ENCODE results near the gene SLC18A2.

Gene SLC18A2

GRCh38 chr10:117237401-117237991, 3.4 kb upstream of the SLC18A2 start:
- no peak overlapping the region for H3K4me3 ChIP-seq (ENCODE audit: low read depth, low read length)
- H3K27me3 ChIP-seq (ENCODE audit: control insufficient read depth, insufficient read depth, low read length): peaks cover 63% of the 10 kb centered on the region
- H3K27ac ChIP-seq (ENCODE audit: low read depth, low read length): no peak overlapping the region
- H3K9ac ChIP-seq (ENCODE audit: low read length): no peak overlapping the region
- H3K36me3 ChIP-seq (ENCODE audit: control insufficient read depth, insufficient read depth, low read length): no peaks in the 10 kb centered on the region
- H3K4me1 ChIP-seq (ENCODE audit: control insufficient read depth, insufficient read depth, low read length): no peaks in the 10 kb centered on the region; the same call in 1 of the 2 replicates
- H3K9me3 ChIP-seq (ENCODE audit: control insufficient read depth, insufficient read depth, low read depth, low read length): no peaks in the 10 kb centered on the region

- no peaks in the 10 kb centered on the region for H3K36me3 ChIP-seq (ENCODE audit: control insufficient read depth, insufficient read depth, low read length)
- H3K9ac ChIP-seq (ENCODE audit: low read length): no peak overlapping the region
- H3K9me3 ChIP-seq (ENCODE audit: control insufficient read depth, insufficient read depth, low read depth, low read length): no peaks in the 10 kb centered on the region
- H3K27me3 ChIP-seq (ENCODE audit: control insufficient read depth, insufficient read depth, low read length): peaks cover 73% of the 10 kb centered on the region
- H3K4me3 ChIP-seq (ENCODE audit: low read depth, low read length): no peak overlapping the region
- H3K4me1 ChIP-seq (ENCODE audit: control insufficient read depth, insufficient read depth, low read length): no peaks in the 10 kb centered on the region; the same call in 1 of the 2 replicates
- no peak overlapping the region for H3K27ac ChIP-seq (ENCODE audit: low read depth, low read length)
Observed at GRCh38 chr10:117239051-117239450, 1.9 kb upstream of the SLC18A2 start.

- H3K9me3 ChIP-seq (ENCODE audit: control insufficient read depth, insufficient read depth, low read depth, low read length): no peaks in the 10 kb centered on the region
- H3K27me3 ChIP-seq (ENCODE audit: control insufficient read depth, insufficient read depth, low read length): peaks cover 81% of the 10 kb centered on the region
- peak overlapping the region; percentile 66 for H3K4me3 ChIP-seq (ENCODE audit: low read depth, low read length)
- H3K36me3 ChIP-seq (ENCODE audit: control insufficient read depth, insufficient read depth, low read length): no peaks in the 10 kb centered on the region
- no peaks in the 10 kb centered on the region; the same call in 1 of the 2 replicates for H3K4me1 ChIP-seq (ENCODE audit: control insufficient read depth, insufficient read depth, low read length)
- no peak overlapping the region for H3K27ac ChIP-seq (ENCODE audit: low read depth, low read length)
- H3K9ac ChIP-seq (ENCODE audit: low read length): no peak overlapping the region
Observed at GRCh38 chr10:117239721-117240620, 943 bp upstream of the SLC18A2 start.

GRCh38 chr10:117241541-117242462, 888 bp downstream of the SLC18A2 start:
- H3K9me3 ChIP-seq (ENCODE audit: control insufficient read depth, insufficient read depth, low read depth, low read length): no peaks in the 10 kb centered on the region
- peak overlapping the region; percentile 66 for H3K4me3 ChIP-seq (ENCODE audit: low read depth, low read length)
- H3K27me3 ChIP-seq (ENCODE audit: control insufficient read depth, insufficient read depth, low read length): peaks cover 73% of the 10 kb centered on the region
- H3K27ac ChIP-seq (ENCODE audit: low read depth, low read length): no peak overlapping the region
- no peak overlapping the region for H3K9ac ChIP-seq (ENCODE audit: low read length)
- H3K36me3 ChIP-seq (ENCODE audit: control insufficient read depth, insufficient read depth, low read length): no peaks in the 10 kb centered on the region
- H3K4me1 ChIP-seq (ENCODE audit: control insufficient read depth, insufficient read depth, low read length): no peaks in the 10 kb centered on the region; the same call in 1 of the 2 replicates

- peaks cover 79% of the 10 kb centered on the region for H3K27me3 ChIP-seq (ENCODE audit: control insufficient read depth, insufficient read depth, low read length)
- H3K9me3 ChIP-seq (ENCODE audit: control insufficient read depth, insufficient read depth, low read depth, low read length): no peaks in the 10 kb centered on the region
- no peak overlapping the region for H3K9ac ChIP-seq (ENCODE audit: low read length)
Observed at GRCh38 chr10:117242463-117242832, 1.5 kb downstream of the SLC18A2 start.

GRCh38 chr10:117246997-117247671, 6.2 kb downstream of the SLC18A2 start:
- Histone ChIP-seq H3K9ac (ENCODE audit: low read length) (no peak overlapping the region), H3K27ac (ENCODE audit: low read depth, low read length) (no peak overlapping the region), H3K27me3 (ENCODE audit: control insufficient read depth, insufficient read depth, low read length) (peaks cover 44% of the 10 kb centered on the region), H3K4me1 (ENCODE audit: control insufficient read depth, insufficient read depth, low read length) (peaks cover 6% of the 10 kb centered on the region), H3K4me3 (ENCODE audit: low read depth, low read length) (no peak overlapping the region), H3K9me3 (ENCODE audit: control insufficient read depth, insufficient read depth, low read depth, low read length) (no peaks in the 10 kb centered on the region), H3K36me3 (ENCODE audit: control insufficient read depth, insufficient read depth, low read length) (no peaks in the 10 kb centered on the region)

More at GRCh38 chr10:117242463-117242832, 1.5 kb downstream of the SLC18A2 start:
- Histone ChIP-seq H3K4me3 (ENCODE audit: low read depth, low read length) (no peak overlapping the region), H3K27ac (ENCODE audit: low read depth, low read length) (no peak overlapping the region), H3K36me3 (ENCODE audit: control insufficient read depth, insufficient read depth, low read length) (no peaks in the 10 kb centered on the region), H3K4me1 (ENCODE audit: control insufficient read depth, insufficient read depth, low read length) (no peaks in the 10 kb centered on the region; the same call in 1 of the 2 replicates)

- Histone ChIP-seq H3K9me3 (ENCODE audit: control insufficient read depth, insufficient read depth, low read depth, low read length) (no peaks in the 10 kb centered on the region), H3K4me1 (ENCODE audit: control insufficient read depth, insufficient read depth, low read length) (peaks cover 10% of the 10 kb centered on the region)
Observed at GRCh38 chr10:117248750-117249465, 8.0 kb downstream of the SLC18A2 start.

GRCh38 chr10:117249493-117250093, 8.7 kb downstream of the SLC18A2 start:
- Histone ChIP-seq H3K9me3 (ENCODE audit: control insufficient read depth, insufficient read depth, low read depth, low read length) (no peaks in the 10 kb centered on the region), H3K27ac (ENCODE audit: low read depth, low read length) (no peak overlapping the region), H3K9ac (ENCODE audit: low read length) (no peak overlapping the region), H3K27me3 (ENCODE audit: control insufficient read depth, insufficient read depth, low read length) (peaks cover 19% of the 10 kb centered on the region), H3K4me1 (ENCODE audit: control insufficient read depth, insufficient read depth, low read length) (peaks cover 12% of the 10 kb centered on the region), H3K4me3 (ENCODE audit: low read depth, low read length) (no peak overlapping the region), H3K36me3 (ENCODE audit: control insufficient read depth, insufficient read depth, low read length) (no peaks in the 10 kb centered on the region)

More at GRCh38 chr10:117248750-117249465, 8.0 kb downstream of the SLC18A2 start:
- H3K27ac ChIP-seq (ENCODE audit: low read depth, low read length): no peak overlapping the region
- peaks cover 26% of the 10 kb centered on the region for H3K27me3 ChIP-seq (ENCODE audit: control insufficient read depth, insufficient read depth, low read length)
- H3K36me3 ChIP-seq (ENCODE audit: control insufficient read depth, insufficient read depth, low read length): no peaks in the 10 kb centered on the region
- no peak overlapping the region for H3K9ac ChIP-seq (ENCODE audit: low read length)
- H3K4me3 ChIP-seq (ENCODE audit: low read depth, low read length): no peak overlapping the region

GRCh38 chr10:117250411-117250810, 9.5 kb downstream of the SLC18A2 start:
- Histone ChIP-seq H3K27ac (ENCODE audit: low read depth, low read length) (no peak overlapping the region), H3K27me3 (ENCODE audit: control insufficient read depth, insufficient read depth, low read length) (peaks cover 11% of the 10 kb centered on the region; the same call in 1 of the 2 replicates), H3K4me1 (ENCODE audit: control insufficient read depth, insufficient read depth, low read length) (peaks cover 12% of the 10 kb centered on the region), H3K36me3 (ENCODE audit: control insufficient read depth, insufficient read depth, low read length) (no peaks in the 10 kb centered on the region), H3K9me3 (ENCODE audit: control insufficient read depth, insufficient read depth, low read depth, low read length) (no peaks in the 10 kb centered on the region), H3K9ac (ENCODE audit: low read length) (no peak overlapping the region), H3K4me3 (ENCODE audit: low read depth, low read length) (no peak overlapping the region)
